GM19240 (cell line): ENCODE measurements around the gene FBN2.

ENCODE experiments used
- DNase-seq: peaks from one replicate; pipeline ENCODE4 v3.0.0; 2011; ENCODE audit warnings: low spot score; ENCODE audit not compliant: insufficient read length

Gene FBN2

DNA sequence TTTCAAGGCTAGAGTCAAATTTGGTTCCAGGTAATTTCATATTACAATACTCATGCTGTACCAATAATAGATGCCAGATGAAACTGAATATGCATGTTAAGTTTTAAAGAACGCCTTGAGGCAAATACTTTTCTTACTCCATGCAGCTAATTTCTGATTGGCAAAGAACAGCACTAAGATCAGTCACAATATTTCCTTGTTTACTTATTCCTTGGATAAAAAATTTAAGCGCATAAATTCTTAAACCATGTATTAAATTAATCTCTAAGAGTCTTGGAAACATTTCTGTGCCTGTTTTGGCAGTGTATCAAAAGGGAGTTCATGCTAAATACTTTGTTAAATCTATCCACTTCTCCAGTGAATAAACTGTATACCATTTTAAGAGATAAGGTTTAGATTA, 281.0 kb downstream of the FBN2 start:
- DNase-seq, result no peak

DNA sequence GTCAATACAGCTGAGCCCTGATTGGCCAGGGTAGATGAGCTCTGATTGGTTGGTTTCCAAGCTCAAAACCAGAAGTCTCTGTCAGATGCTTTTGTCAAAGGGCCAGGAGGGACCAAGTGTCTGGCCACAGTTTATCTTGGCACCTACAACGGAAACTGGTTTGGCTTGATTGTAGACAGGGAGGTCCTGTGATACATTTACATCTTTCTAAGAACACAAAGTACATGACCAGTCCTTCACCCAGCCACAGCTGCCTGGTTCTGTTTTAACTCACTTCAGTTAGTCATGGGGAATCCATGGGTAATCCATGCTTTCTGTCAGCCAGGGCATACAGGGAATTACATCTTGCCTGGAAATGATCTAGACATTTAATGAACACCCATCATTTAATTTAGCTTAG, 283.3 kb downstream of the FBN2 start:
- DNase-seq, result no peak

DNA sequence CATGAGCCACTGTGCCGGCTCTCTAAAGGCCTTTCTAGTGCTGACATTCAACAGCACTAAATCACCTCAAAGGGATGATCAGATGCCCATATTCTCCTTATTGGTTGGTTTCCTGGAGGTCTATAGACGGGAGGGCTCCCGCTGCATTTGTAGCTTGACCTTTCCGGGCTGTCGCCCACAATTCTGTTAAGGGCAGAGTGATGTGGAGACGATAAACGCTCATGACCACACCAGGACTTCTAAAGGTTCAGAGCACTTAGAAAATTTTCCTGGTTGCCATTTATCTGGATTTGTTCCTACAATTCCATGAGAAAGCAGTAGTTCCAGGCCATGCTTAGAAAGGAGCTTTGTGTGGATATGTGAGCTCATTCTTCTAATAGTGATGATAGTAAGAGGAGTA, 284.2 kb downstream of the FBN2 start:
- no peak for DNase-seq

GRCh38 chr5:128253161-128253560, 284.9 kb downstream of the FBN2 start:
- no peak for DNase-seq

DNA sequence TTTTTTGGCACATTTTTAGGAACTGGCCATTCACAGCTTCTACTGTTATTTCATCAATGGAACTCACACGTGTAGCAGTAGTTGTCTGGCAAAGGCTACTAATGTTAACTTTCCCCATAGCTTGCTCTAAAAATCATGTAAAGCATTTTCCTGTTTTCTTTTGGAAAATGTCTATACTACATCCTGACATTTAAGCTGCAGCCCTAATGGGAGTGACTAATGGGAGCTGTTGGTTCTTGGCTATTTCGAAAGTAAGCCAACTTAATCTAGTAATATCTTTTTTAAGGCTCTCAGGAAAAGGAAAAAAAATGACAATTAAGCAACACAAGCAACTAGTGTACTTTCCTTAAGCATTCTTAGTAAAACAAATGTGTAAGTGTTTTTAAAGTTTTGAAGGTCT, 285.3 kb downstream of the FBN2 start:
- no peak for DNase-seq

- DNase-seq, result no peak
Measured at GRCh38 chr5:128252196-128252595, 285.8 kb downstream of the FBN2 start.

- no peak for DNase-seq
Measured at GRCh38 chr5:128245974-128246373, 292.1 kb downstream of the FBN2 start.

GRCh38 chr5:128243958-128244582, 294.0 kb downstream of the FBN2 start:
- DNase-seq, result no peak

GRCh38 chr5:128241051-128241695, 296.9 kb downstream of the FBN2 start:
- no peak for DNase-seq

DNA sequence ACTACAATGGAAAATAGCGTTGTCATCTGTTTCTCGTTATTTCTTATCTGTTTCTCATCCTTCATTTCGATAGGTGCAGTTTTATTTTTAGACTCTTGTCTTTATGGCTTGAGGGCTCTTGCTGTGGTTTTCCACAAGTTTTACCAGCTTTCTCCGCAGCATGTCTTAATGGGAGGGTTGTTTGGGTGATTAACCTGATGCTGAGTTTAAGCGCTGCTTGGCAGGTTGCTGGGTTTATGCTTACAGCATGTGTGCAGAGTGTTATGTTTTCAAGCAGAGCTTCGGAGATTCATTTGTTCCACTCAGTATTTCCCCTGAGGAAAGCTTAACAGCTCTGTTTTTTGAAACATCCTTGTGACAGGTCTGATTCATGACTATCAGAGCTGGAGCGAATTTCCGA, 300.5 kb downstream of the FBN2 start:
- DNase-seq, result no peak

DNA sequence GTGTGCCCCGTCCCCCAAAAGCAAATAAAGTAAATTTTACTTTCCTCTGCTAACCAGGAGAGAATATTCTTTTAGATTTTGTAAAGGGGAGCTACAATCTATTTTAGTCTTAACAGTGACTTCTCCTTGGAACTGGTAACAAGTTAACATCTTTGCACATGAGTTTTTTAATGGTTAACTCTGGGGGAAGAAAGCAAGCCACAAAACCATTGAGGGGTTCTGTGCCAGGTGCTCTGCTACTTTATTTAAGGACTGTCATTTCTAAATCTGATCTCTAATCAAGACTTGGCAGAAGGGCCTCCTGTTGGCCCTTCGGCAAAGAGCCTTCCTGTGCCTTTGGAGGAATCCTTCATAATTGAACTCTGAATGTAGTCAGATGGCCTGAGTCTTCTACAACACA, 301.0 kb downstream of the FBN2 start:
- DNase-seq, result no peak

DNA sequence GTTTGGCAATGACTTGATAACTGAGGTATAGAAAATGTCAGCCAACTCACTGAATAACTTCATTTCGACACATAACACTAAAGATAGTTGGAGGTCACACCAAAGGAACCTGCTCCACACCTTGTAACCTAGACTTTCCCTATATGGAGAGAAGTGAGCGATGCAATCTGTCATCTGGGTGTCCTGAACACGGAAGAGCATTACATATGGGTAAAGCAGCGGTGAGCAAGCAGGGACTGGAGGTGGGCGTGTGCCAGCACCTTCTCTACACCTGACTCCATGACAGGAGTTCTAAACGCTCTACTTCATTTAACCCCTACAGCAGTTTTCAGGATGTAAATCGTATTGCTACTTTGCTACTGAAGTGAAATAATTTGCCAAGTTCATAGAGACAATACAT, 301.7 kb downstream of the FBN2 start:
- no peak for DNase-seq

DNA sequence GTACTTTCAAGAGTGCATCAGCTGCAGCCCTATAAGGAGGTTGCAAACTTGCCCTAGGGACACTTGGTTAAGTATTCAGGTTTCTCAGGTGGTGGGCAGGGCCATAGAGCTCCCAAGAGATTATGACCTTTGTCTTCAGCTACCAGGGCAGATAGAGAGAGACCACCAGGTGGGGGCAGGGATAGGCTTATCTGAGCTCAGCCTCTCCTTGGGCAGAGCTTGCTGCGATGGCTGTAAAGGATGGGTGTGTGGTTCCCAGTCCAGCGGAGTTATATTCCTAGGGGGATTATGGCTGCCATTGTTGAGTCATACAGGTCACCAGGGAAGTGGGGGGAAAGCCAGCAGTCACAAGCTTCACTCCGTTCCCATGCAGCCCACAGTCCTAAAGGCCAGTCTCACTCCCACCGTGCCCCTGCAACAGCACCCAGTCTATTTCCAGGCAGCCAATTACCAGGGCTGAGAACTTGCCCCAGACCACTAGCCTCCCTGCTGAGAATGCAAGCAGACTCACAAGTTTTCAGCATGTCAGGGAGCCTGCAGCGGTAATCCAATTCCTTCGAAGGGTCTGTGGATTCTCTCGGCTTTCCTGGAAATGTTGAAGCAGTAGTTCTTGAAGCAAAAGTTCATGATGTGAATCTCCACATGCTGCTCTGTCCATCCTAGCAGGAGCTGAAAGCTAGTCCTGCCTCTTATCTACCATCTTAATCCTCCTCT, 303.0 kb downstream of the FBN2 start:
- no peak for DNase-seq

- DNase-seq, result no peak
Measured at GRCh38 chr5:128228521-128228920, 309.5 kb downstream of the FBN2 start.

DNA sequence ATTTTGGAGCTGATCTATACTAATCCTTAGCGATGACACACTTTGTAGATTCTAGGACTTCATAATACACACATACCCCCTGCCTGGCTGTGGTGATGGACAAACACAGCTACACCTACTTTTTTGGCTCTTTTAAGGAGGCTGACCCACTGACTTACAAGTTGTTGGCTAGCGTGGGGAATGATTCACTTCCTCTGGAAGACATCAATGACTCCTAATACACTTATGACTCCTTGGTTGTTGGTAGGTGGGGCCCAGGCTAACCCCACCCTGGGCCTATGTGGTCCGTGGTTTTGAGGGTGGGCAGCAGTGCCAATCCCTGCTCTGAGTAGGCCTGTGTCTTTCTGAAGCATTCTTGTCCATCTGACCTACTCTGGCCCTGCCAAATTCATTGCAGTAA, 310.0 kb downstream of the FBN2 start:
- DNase-seq, result no peak

GRCh38 chr5:128225245-128226030, 312.6 kb downstream of the FBN2 start:
- no peak for DNase-seq

GRCh38 chr5:128224336-128224735, 313.7 kb downstream of the FBN2 start:
- DNase-seq, result no peak

DNA sequence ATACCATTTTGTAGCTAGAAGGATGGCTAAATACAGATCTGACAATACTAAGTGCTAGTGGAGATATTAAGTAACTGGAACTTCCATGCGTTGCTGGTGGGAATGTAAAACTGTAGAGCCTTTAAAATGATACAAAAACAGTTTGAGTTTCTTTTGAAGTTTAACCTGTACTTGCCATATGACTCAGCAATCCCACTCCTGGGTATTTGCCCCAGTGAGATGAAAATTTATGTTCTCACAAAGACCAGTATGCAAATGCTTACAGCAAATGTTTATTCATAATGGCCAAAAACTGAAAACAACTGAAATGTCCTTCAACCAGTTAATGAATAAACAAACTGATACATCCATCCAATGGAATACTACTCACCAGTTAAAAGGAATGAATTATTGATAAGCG, 317.2 kb downstream of the FBN2 start:
- no peak for DNase-seq

DNA sequence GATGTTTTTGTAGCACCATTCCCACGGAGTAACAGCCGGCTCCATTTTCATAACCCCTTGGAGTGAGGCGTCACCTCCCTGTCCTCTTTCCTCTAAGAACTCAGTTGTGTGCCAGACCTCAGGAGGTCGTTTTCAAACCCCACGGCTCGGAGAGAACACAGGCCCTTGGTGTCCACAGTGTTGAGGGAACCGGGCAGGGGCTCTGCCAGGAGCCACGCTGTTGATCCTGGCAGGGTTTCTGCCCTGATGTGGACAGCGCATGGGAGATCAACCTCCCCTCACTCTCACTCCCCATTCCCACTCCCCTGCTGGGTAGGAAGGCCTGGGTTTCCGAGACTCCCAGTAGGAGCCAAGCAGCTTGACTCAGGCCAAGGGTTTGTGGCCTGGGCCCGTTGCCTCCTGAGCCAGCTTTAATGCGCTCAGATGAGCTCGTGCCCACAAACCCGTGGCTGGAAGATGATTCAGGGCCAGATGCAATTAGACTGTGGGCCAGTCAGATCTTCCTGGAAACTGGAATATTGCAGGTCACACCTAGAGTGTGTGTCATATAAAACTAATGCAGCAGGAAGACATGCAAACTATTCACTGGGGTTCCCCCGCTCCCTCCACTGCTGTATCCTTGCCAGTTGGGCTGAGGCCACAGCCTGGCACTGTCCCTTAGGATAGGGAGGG, 321.0 kb downstream of the FBN2 start:
- no peak for DNase-seq

DNA sequence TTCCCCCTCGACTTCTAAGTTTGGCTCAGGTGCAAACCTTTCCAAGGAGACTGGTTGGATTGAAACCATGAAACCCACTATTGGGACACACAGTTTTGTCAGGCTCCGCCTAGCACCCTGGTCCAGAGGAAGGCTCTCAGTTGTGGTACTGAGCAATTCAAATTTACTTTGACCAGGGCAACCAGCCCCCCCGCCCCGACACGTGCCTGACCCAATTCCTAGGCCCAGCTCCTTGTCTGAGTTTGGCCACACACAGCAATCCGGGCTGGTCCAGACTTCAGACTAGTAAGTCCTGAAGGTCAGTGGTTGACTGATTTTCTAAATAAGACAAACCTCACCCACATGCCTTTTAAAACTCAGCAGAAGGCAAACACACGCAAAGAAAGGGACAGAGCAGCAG, 321.8 kb downstream of the FBN2 start:
- no peak for DNase-seq

GRCh38 chr5:128213833-128214232, 324.2 kb downstream of the FBN2 start:
- DNase-seq, result no peak

GRCh38 chr5:128213340-128213739, 324.7 kb downstream of the FBN2 start:
- DNase-seq, result no peak
